Jurkat, Clone E6-1 (cell line): Measurements from ENCODE around the gene PRR23E.

Experiments
- DNase-seq: peaks from one replicate; pipeline ENCODE4 v3.0.0-alpha.2; 2011; ENCODE audit warnings: low read depth, low spot score
- H3K4me3 ChIP-seq: 2 replicates; pipeline ENCODE4 v1.5.1; 2011; ENCODE audit warnings: mild to moderate bottlenecking, low read length, control low read depth, moderate library complexity

The PRR23E gene

GRCh38 chr3:127204841-127205582, 12.1 kb downstream of the PRR23E start:
- no peak for DNase-seq
- H3K4me3 ChIP-seq: no peak overlapping the region

GRCh38 chr3:127206154-127206553, 13.2 kb downstream of the PRR23E start:
- no peak for DNase-seq
- H3K4me3 ChIP-seq: no peak overlapping the region

GRCh38 chr3:127206611-127207516, 13.9 kb downstream of the PRR23E start:
- DNase-seq: no peak
- no peak overlapping the region for H3K4me3 ChIP-seq

GRCh38 chr3:127207727-127208482, 15.0 kb downstream of the PRR23E start:
- H3K4me3 ChIP-seq: no peak overlapping the region
- no peak for DNase-seq

GRCh38 chr3:127208483-127209100, 15.7 kb downstream of the PRR23E start:
- no peak for DNase-seq
- no peak overlapping the region for H3K4me3 ChIP-seq

GRCh38 chr3:127209155-127209839, 16.4 kb downstream of the PRR23E start:
- no peak for DNase-seq
- no peak overlapping the region for H3K4me3 ChIP-seq

GRCh38 chr3:127209840-127210653, 17.1 kb downstream of the PRR23E start:
- H3K4me3 ChIP-seq: no peak overlapping the region
- DNase-seq: no peak

GRCh38 chr3:127210654-127210943, 17.7 kb downstream of the PRR23E start:
- no peak for DNase-seq

GRCh38 chr3:127211118-127212060, 18.5 kb downstream of the PRR23E start:
- DNase-seq: no peak
- no peak overlapping the region for H3K4me3 ChIP-seq

More at GRCh38 chr3:127210654-127210943, 17.7 kb downstream of the PRR23E start:
- H3K4me3 ChIP-seq: no peak overlapping the region

- no peak overlapping the region for H3K4me3 ChIP-seq
- no peak for DNase-seq
Measured at GRCh38 chr3:127212231-127212630, 19.3 kb downstream of the PRR23E start.

GRCh38 chr3:127212711-127213110, 19.8 kb downstream of the PRR23E start:
- H3K4me3 ChIP-seq: no peak overlapping the region
- no peak for DNase-seq

- H3K4me3 ChIP-seq: peak overlapping the region; percentile 84
- DNase-seq: no peak
Measured at GRCh38 chr3:127213381-127213918, 20.5 kb downstream of the PRR23E start.

GRCh38 chr3:127214975-127215374, 22.0 kb downstream of the PRR23E start:
- DNase-seq: peak; percentile 93
- peak overlapping the region; percentile 84 for H3K4me3 ChIP-seq

- peak overlapping the region; percentile 84 for H3K4me3 ChIP-seq
- DNase-seq: peak; percentile 89
Measured at GRCh38 chr3:127215714-127216414, 22.9 kb downstream of the PRR23E start.

GRCh38 chr3:127216415-127217261, 23.7 kb downstream of the PRR23E start:
- no peak for DNase-seq
- peak overlapping the region; percentile 84 for H3K4me3 ChIP-seq
